ENCODE data around the gene MDM2.

GRCh38 chr12:68808388-68809189, 612 bp downstream of the MDM2 start:
- TF ChIP-seq EZH2 (IDR thresholded peaks at IDR 0.05; ENCODE audit: insufficient read depth, poor library complexity, severe bottlenecking) (no peak), EZH2phosphoT487 (IDR thresholded peaks at IDR 0.05; ENCODE audit: insufficient read depth, low read depth) (no peak)
